Smooth muscle cell (in vitro differentiated cells): ENCODE measurements around the gene CCDC8. TPM values are rescaled to one million over a fixed set of nuclear protein-coding genes. Genes with fewer than 3 reads are reported as not detected.

Source experiments
- DNase-seq: peaks from one replicate; lab custom pipeline; 2025; ENCODE audit not compliant: unreplicated experiment; lab: John Stamatoyannopoulos, UW
- H2AFZ ChIP-seq: fragments of 200-600 bp; sonication (generic); 2 replicates; pipeline ENCODE4 v1.6.0; 2016; ENCODE audit warnings: antibody characterized with exemption, low read depth, mild to moderate bottlenecking
- H3F3A ChIP-seq: fragments of 200-600 bp; sonication (generic); 2 replicates; pipeline ENCODE4 v1.6.0; 2017; ENCODE audit warnings: antibody characterized with exemption, low read depth
- H3K27ac ChIP-seq: fragments of 200-600 bp; sonication (generic); 2 replicates; pipeline ENCODE4 v1.5.1; 2016; ENCODE audit warnings: low read depth, mild to moderate bottlenecking
- H3K27me3 ChIP-seq: fragments of 200-600 bp; sonication (generic); 2 replicates; pipeline ENCODE4 v1.6.1; 2016; ENCODE audit warnings: low read depth, mild to moderate bottlenecking
- H3K36me3 ChIP-seq: fragments of 200-600 bp; sonication (generic); 2 replicates; pipeline ENCODE4 v1.5.1; 2016; ENCODE audit warnings: low read depth
- H3K4me1 ChIP-seq: fragments of 200-600 bp; sonication (generic); 2 replicates; pipeline ENCODE4 v1.5.1; 2016; ENCODE audit warnings: low read depth
- H3K4me2 ChIP-seq: fragments of 200-600 bp; sonication (generic); 2 replicates; pipeline ENCODE4 v1.6.0; 2016; ENCODE audit warnings: mild to moderate bottlenecking
- H3K4me3 ChIP-seq: fragments of 200-600 bp; sonication (generic); 2 replicates; pipeline ENCODE4 v1.5.1; 2016; ENCODE audit warnings: mild to moderate bottlenecking
- H3K79me2 ChIP-seq: fragments of 200-600 bp; sonication (generic); 2 replicates; pipeline ENCODE4 v1.6.0; 2016; ENCODE audit warnings: low read depth, mild to moderate bottlenecking
- H3K9ac ChIP-seq: fragments of 200-600 bp; sonication (generic); 2 replicates; pipeline ENCODE4 v1.6.0; 2016; ENCODE audit warnings: low read depth
- H3K9me3 ChIP-seq: fragments of 200-600 bp; sonication (generic); replicated peaks from 2 replicates; pipeline ENCODE4 v1.5.1; 2016; ENCODE audit warnings: low read depth
- H4K20me1 ChIP-seq: fragments of 200-600 bp; sonication (generic); 2 replicates; pipeline ENCODE4 v1.6.0; 2016; ENCODE audit warnings: low read depth
- CTCF ChIP-seq: fragments of 200-600 bp; sonication (generic); IDR thresholded peaks from 2 replicates; pipeline ENCODE4 v1.5.1; 2017; ENCODE audit warnings: borderline replicate concordance, mild to moderate bottlenecking, antibody characterized with exemption; ENCODE audit not compliant: insufficient read depth, poor library complexity, severe bottlenecking
- WGBS: methylation state at CpG from one replicate; pipeline ENCODE4 v1.1.7; 2016; ENCODE audit warnings: low lambda C conversion rate; 5-methylcytosine and 5-hydroxymethylcytosine counted together
- polyA plus RNA-seq: library from polyadenylated mRNA; unstranded; fragments of >200 nt; fragmentation: Nextera tagmentation; extraction: Ambion mirVana; gene quantifications from 2 replicates; pipeline ENCODE4 v1.2.1, GENCODE V29; 2016
- total RNA-seq: library from RNA; depleted of rRNA; stranded (reverse); fragments of >200 nt; gene quantifications from 2 replicates; pipeline ENCODE4 v1.2.3, GENCODE V29; 2014

Gene CCDC8
- total RNA-seq: 17.9 and 19.4 TPM in 2 replicates
- 44.5 and 53.9 TPM in 2 replicates for polyA plus RNA-seq

GRCh38 chr19:46413262-46414031 lies at the start of gene CCDC8:
TSS of gene CCDC8 (minus strand) at chr19:46413564. CDS start at chr19:46412810, 754 bp downstream.
- H2AFZ ChIP-seq: peak within 1 kb of the TSS; percentile 78
- H3K4me1 ChIP-seq: peaks cover 16% of the 10 kb centered on the region
- peak within 1 kb of the TSS; percentile 81 for H3K9ac ChIP-seq
- WGBS: 8% methylated on average over 42 of the region's 46 CpGs
- H3K79me2 ChIP-seq: peaks cover 34% of the 10 kb centered on the region
- peak within 1 kb of the TSS; percentile 99 for H3K4me2 ChIP-seq
- peak; percentile 77 for DNase-seq
- peaks cover 25% of the 10 kb centered on the region for H3F3A ChIP-seq
- no peaks in the 10 kb centered on the region for H3K9me3 ChIP-seq
- H4K20me1 ChIP-seq: peaks cover 41% of the 10 kb centered on the region
- peak within 1 kb of the TSS; percentile 83 for H3K27ac ChIP-seq
- H3K27me3 ChIP-seq: no peaks in the 10 kb centered on the region
- no peak for TF ChIP-seq CTCF
- peak within 1 kb of the TSS; percentile 92 for H3K4me3 ChIP-seq
- H3K36me3 ChIP-seq: no peaks in the 10 kb centered on the region

GRCh38 chr19:46461537-46461936 lies 48.2 kb upstream of the CCDC8 start:
- Histone ChIP-seq H3K79me2 (no peaks in the 10 kb centered on the region), H4K20me1 (no peaks in the 10 kb centered on the region), H2AFZ (no peak overlapping the region), H3K4me3 (no peak overlapping the region), H3K9me3 (no peaks in the 10 kb centered on the region), H3K36me3 (no peaks in the 10 kb centered on the region), H3K9ac (no peak overlapping the region), H3F3A (no peaks in the 10 kb centered on the region), H3K4me1 (no peaks in the 10 kb centered on the region), H3K4me2 (no peak overlapping the region), H3K27ac (no peak overlapping the region), H3K27me3 (no peaks in the 10 kb centered on the region)
- 93% methylated on average over 2 of the region's 2 CpGs for WGBS
- no peak for TF ChIP-seq CTCF
- no peak for DNase-seq

- no peaks in the 10 kb centered on the region for H3F3A ChIP-seq
- H3K79me2 ChIP-seq: no peaks in the 10 kb centered on the region
- H3K4me2 ChIP-seq: no peak overlapping the region
- WGBS: 95% methylated on average over 1 of the region's 1 CpG
- TF ChIP-seq CTCF: no peak
- no peak overlapping the region for H3K9ac ChIP-seq
- no peaks in the 10 kb centered on the region for H3K36me3 ChIP-seq
- H4K20me1 ChIP-seq: no peaks in the 10 kb centered on the region
- no peak overlapping the region for H3K4me3 ChIP-seq
- H3K27me3 ChIP-seq: no peaks in the 10 kb centered on the region
- no peaks in the 10 kb centered on the region for H3K4me1 ChIP-seq
- no peaks in the 10 kb centered on the region for H3K9me3 ChIP-seq
- no peak for DNase-seq
- no peak overlapping the region for H2AFZ ChIP-seq
- no peak overlapping the region for H3K27ac ChIP-seq
Observed at GRCh38 chr19:46460981-46461380, 47.6 kb upstream of the CCDC8 start.

- H3K4me3 ChIP-seq: no peak overlapping the region
- H3K9ac ChIP-seq: no peak overlapping the region
- no peak overlapping the region for H3K4me2 ChIP-seq
- H3K27me3 ChIP-seq: no peaks in the 10 kb centered on the region
- H3K4me1 ChIP-seq: no peaks in the 10 kb centered on the region
- no peaks in the 10 kb centered on the region for H3F3A ChIP-seq
- H3K79me2 ChIP-seq: no peaks in the 10 kb centered on the region
- H2AFZ ChIP-seq: no peak overlapping the region
- DNase-seq: no peak
- H3K9me3 ChIP-seq: no peaks in the 10 kb centered on the region
- no peaks in the 10 kb centered on the region for H4K20me1 ChIP-seq
- H3K36me3 ChIP-seq: no peaks in the 10 kb centered on the region
- TF ChIP-seq CTCF: no peak
- H3K27ac ChIP-seq: no peak overlapping the region
- 96% methylated on average over 2 of the region's 2 CpGs for WGBS
Observed at GRCh38 chr19:46460055-46460454, 46.7 kb upstream of the CCDC8 start.
